Kidney (tissue), 14 donors: Measurements from ENCODE around the gene TMEM235. TPM values are rescaled to one million over a fixed set of nuclear protein-coding genes. Genes with fewer than 3 reads are reported as not detected.

ENCODE experiments used
- DNase-seq, 5 donors: peaks; one replicate each; pipeline ENCODE4 v3.0.0-alpha.2; 2013 to 2020
- FAIRE-seq: peaks from 2 replicates; lab custom pipeline; 2012; peaks lifted over from hg19 to GRCh38; lab: Jason Lieb, UNC
- H3K27ac ChIP-seq, 2 donors: one replicate each; pipeline ENCODE4 v1.7.0; 2013; ENCODE audit warnings: low read depth in 2 of 2, low read length in 2 of 2, inconsistent platforms in 1 of 2
- H3K27me3 ChIP-seq: one replicate; pipeline ENCODE4 v1.7.1; 2013; ENCODE audit warnings: low read length, inconsistent platforms; ENCODE audit not compliant: control insufficient read depth, insufficient read depth
- H3K36me3 ChIP-seq, 3 donors: one replicate each; pipeline versions ENCODE4 v1.7.0 to v1.7.1; 2013; ENCODE audit warnings: low read length in 3 of 3, control low read depth in 1 of 3, inconsistent platforms in 1 of 3; ENCODE audit not compliant: insufficient read depth in 3 of 3, control insufficient read depth in 2 of 3
- H3K4me1 ChIP-seq, 3 donors: one replicate each; pipeline versions ENCODE4 v1.7.0 to v1.7.1; 2013; ENCODE audit warnings: low read length in 3 of 3, inconsistent platforms in 1 of 3, low read depth in 1 of 3; ENCODE audit not compliant: control insufficient read depth in 2 of 3, insufficient read depth in 2 of 3
- H3K4me3 ChIP-seq, 3 donors: one replicate each; pipeline versions ENCODE4 v1.7.0 to v1.8.1; 2013; ENCODE audit warnings: low read length in 3 of 3, control low read depth in 1 of 3, inconsistent platforms in 1 of 3
- H3K9ac ChIP-seq, 3 donors: one replicate each; pipeline versions ENCODE4 v1.7.0 to v1.7.1; 2013; ENCODE audit warnings: low read length in 3 of 3, control low read depth in 1 of 3, inconsistent platforms in 1 of 3
- H3K9me3 ChIP-seq, 3 donors: one replicate each; pipeline versions ENCODE4 v1.7.0 to v1.7.1; 2013; ENCODE audit warnings: low read length in 3 of 3, control low read depth in 1 of 3, inconsistent platforms in 1 of 3; ENCODE audit not compliant: control insufficient read depth in 2 of 3, insufficient read depth in 1 of 3
- CTCF ChIP-seq: IDR thresholded peaks from 3 replicates; pipeline ENCODE4 v1.5.1; 2012; ENCODE audit warnings: mild to moderate bottlenecking, moderate library complexity, borderline replicate concordance; ENCODE audit not compliant: insufficient read depth; ENCODE audit errors: extremely low read depth
- intact Hi-C: fragments of 100-400 bp; cut with DNase I; formaldehyde crosslinking; loops from one replicate; pipeline ENCODE4 v1.11.1; 2022
- polyA plus RNA-seq: library from polyadenylated mRNA; stranded (reverse); fragments of 350-450 nt; fragmentation: Illumina TruSeq; extraction: RNeasy Lipid Tissue Mini Kit (QIAGEN cat#74804); gene quantifications from one replicate; pipeline ENCODE4 v1.2.3, GENCODE V29; 2014; ENCODE audit warnings: low read depth, low replicate concordance; ENCODE audit not compliant: insufficient read depth
- total RNA-seq: library from RNA; stranded (reverse); fragmentation: NEBNext Ultra II Directional; extraction: Animal tissue kit (Norgen Biotek cat#: 25700); gene quantifications from one replicate; pipeline ENCODE4 v1.2.1, GENCODE V29; 2021
- donor health status: control.
- donor health status: control.
- donor health status: control.
- donor health status: control.
- donor health status: control.
- donor health status: DM: yes; HTN: yes; CAD: no.
- donor health status: Normal renal cell carcinoma (clear cell type).

The TMEM235 gene
- total and polyA plus RNA-seq, 2 donors from 2014 or later = not detected

GRCh38 chr17:78289802-78290363 is 58.5 kb downstream of the TMEM235 start:
- peak; percentile 75 for TF ChIP-seq CTCF
- peaks cover 0 to 1% (median 0%) of the 10 kb centered on the region in 3 donors for H3K9me3 ChIP-seq
- H3K27ac ChIP-seq = no peak overlapping the region
- H3K9ac ChIP-seq = no peak overlapping the region
- no peaks in the 10 kb centered on the region for H3K36me3 ChIP-seq
- DNase-seq = peak; percentile 88 to 95 (median 91)
- no peak for FAIRE-seq
- peak overlapping the region in 1 of 3 donors; percentile 46 for H3K4me3 ChIP-seq
- peaks cover 0 to 2% (median 2%) of the 10 kb centered on the region in 3 donors for H3K4me1 ChIP-seq
- no peaks in the 10 kb centered on the region for H3K27me3 ChIP-seq
- intact Hi-C loops = loop anchor here (5.0 kb wide), 1 partner anchor 132 kb away; no protein-coding TSS in a partner anchor

Other genes with a start within 250 kb of the TMEM235 start
- 115 TPM for gene TMC6, start 102.9 kb upstream of the TMEM235 start, total RNA-seq
- gene TMC6, start 102.9 kb upstream of the TMEM235 start, polyA plus RNA-seq = 15.0 TPM
- 35.9 TPM for gene TMC8, start 100.9 kb upstream of the TMEM235 start, total RNA-seq
- 1.0 TPM for gene TMC8, start 100.9 kb upstream of the TMEM235 start, polyA plus RNA-seq
- gene C17orf99, start 85.2 kb upstream of the TMEM235 start, total RNA-seq = not detected
- not detected for gene C17orf99, start 85.2 kb upstream of the TMEM235 start, polyA plus RNA-seq
- 165 TPM for gene SYNGR2, start 63.0 kb upstream of the TMEM235 start, total RNA-seq
- gene SYNGR2, start 63.0 kb upstream of the TMEM235 start, polyA plus RNA-seq = 149 TPM
- 12.7 TPM for gene TK1, start 44.6 kb upstream of the TMEM235 start, total RNA-seq
- gene TK1, start 44.6 kb upstream of the TMEM235 start, polyA plus RNA-seq = 9.3 TPM
- gene AFMID, start 44.3 kb upstream of the TMEM235 start, total RNA-seq = 63.9 TPM
- 118 TPM for gene AFMID, start 44.3 kb upstream of the TMEM235 start, polyA plus RNA-seq
- gene BIRC5, start 17.4 kb upstream of the TMEM235 start, total RNA-seq = 1.7 TPM
- gene BIRC5, start 17.4 kb upstream of the TMEM235 start, polyA plus RNA-seq = 0.26 TPM
- gene SOCS3, start 128.4 kb downstream of the TMEM235 start, total RNA-seq = 110 TPM
- gene SOCS3, start 128.4 kb downstream of the TMEM235 start, polyA plus RNA-seq = 31.2 TPM
- gene PGS1, start 147.0 kb downstream of the TMEM235 start, total RNA-seq = 65.4 TPM
- gene PGS1, start 147.0 kb downstream of the TMEM235 start, polyA plus RNA-seq = 15.6 TPM